PC-3 (cell line): ENCODE data around the gene PRKD2. TPM values are rescaled to one million over a fixed set of nuclear protein-coding genes. Genes with fewer than 3 reads are reported as not detected.

Source experiments
- ATAC-seq: fragments of 200-7000 bp; cut with Tn5 transposase; 2 replicates; pipeline ENCODE4 v1.9.1; 2020; ENCODE audit warnings: mild to moderate bottlenecking, moderate library complexity
- BruUV-seq: library from RNA; stranded (reverse); fragments of 400-500 nt; replicated peaks from 2 replicates; lab custom pipeline; 2021; lab: Mats Ljungman, UMichigan
- CTCF ChIA-PET: fragments of 300-600 bp; sonication (Branson Sonifier 250); formaldehyde crosslinking; loops from one replicate; lab custom pipeline; 2022; ENCODE audit warnings: antibody characterized with exemption; lab: Charles Lee
- POLR2A ChIA-PET: fragments of 300-600 bp; sonication (Branson Sonifier 250); formaldehyde crosslinking; loops from one replicate; lab custom pipeline; 2022; ENCODE audit warnings: antibody characterized with exemption; ENCODE audit not compliant: unreplicated experiment; lab: Charles Lee
- DNase-seq: peaks from one replicate; pipeline ENCODE4 v3.0.0-alpha.2; 2015
- H2AFZ ChIP-seq: fragments of 300-600 bp; sonication (generic); 2 replicates; pipeline ENCODE4 v1.6.0; 2016; ENCODE audit warnings: antibody characterized with exemption, low read length
- H3F3A ChIP-seq: fragments of 300-600 bp; sonication (generic); one replicate; pipeline ENCODE4 v1.6.0; 2017; ENCODE audit warnings: antibody characterized with exemption, low read length, control low read depth, mild to moderate bottlenecking; ENCODE audit not compliant: unreplicated experiment
- H3K27ac ChIP-seq: fragments of 300-600 bp; sonication (generic); 2 replicates; pipeline ENCODE4 v1.5.1; 2016; ENCODE audit warnings: mild to moderate bottlenecking, low read length
- H3K27me3 ChIP-seq: fragments of 300-600 bp; sonication (generic); 2 replicates; pipeline ENCODE4 v1.6.1; 2016; ENCODE audit warnings: low read length, mixed read lengths
- H3K36me3 ChIP-seq: fragments of 300-600 bp; sonication (generic); 2 replicates; pipeline ENCODE4 v1.6.1; 2016; ENCODE audit warnings: low read depth, mixed run types, low read length, mixed read lengths
- H3K4me1 ChIP-seq: fragments of 300-600 bp; sonication (generic); 2 replicates; pipeline ENCODE4 v1.5.1; 2016; ENCODE audit warnings: low read length; ENCODE audit not compliant: insufficient read depth
- H3K4me2 ChIP-seq: fragments of 300-600 bp; sonication (generic); 2 replicates; pipeline ENCODE4 v1.6.0; 2016; ENCODE audit warnings: low read length
- H3K4me3 ChIP-seq: fragments of 300-600 bp; sonication (generic); 2 replicates; pipeline ENCODE4 v1.5.1; 2016; ENCODE audit warnings: mild to moderate bottlenecking, low read length, mixed read lengths
- H3K79me2 ChIP-seq: fragments of 300-600 bp; sonication (generic); 2 replicates; pipeline ENCODE4 v1.6.1; 2017; ENCODE audit warnings: low read length, mixed read lengths
- H3K9ac ChIP-seq: fragments of 300-600 bp; sonication (generic); 2 replicates; pipeline ENCODE4 v1.6.0; 2016; ENCODE audit warnings: mild to moderate bottlenecking, low read length
- H3K9me2 ChIP-seq: fragments of 300-600 bp; sonication (generic); replicated peaks from 2 replicates; pipeline ENCODE4 v1.6.1; 2016; ENCODE audit warnings: mixed run types, low read length, mixed read lengths
- H3K9me3 ChIP-seq: fragments of 300-600 bp; sonication (generic); 2 replicates; pipeline ENCODE4 v1.6.1; 2016; ENCODE audit warnings: low read length, mixed read lengths
- H4K20me1 ChIP-seq: fragments of 300-600 bp; sonication (generic); 2 replicates; pipeline ENCODE4 v1.6.1; 2016; ENCODE audit warnings: low read length, mixed read lengths
- EZH2 ChIP-seq: fragments of 300-600 bp; sonication (generic); IDR thresholded peaks from one replicate; pipeline ENCODE4 v1.6.1; 2017; ENCODE audit warnings: antibody characterized with exemption, mild to moderate bottlenecking, low read length; ENCODE audit not compliant: unreplicated experiment
- EZH2phosphoT487 ChIP-seq: fragments of 300-600 bp; sonication (generic); IDR thresholded peaks from 2 replicates; pipeline ENCODE4 v1.6.1; 2018; ENCODE audit warnings: mild to moderate bottlenecking, antibody characterized with exemption, low read length, borderline replicate concordance
- intact Hi-C: fragments of 100-400 bp; cut with micrococcal nuclease; formaldehyde crosslinking; loops from 2 replicates; pipeline ENCODE4 v1.9.0; 2023
- total RNA-seq: library from RNA; depleted of rRNA; stranded (reverse); fragments of >200 nt; gene quantifications from 2 replicates; pipeline ENCODE4 v1.2.3, GENCODE V29; 2014
- TF ChIP-seq, protein P1 (sequence below): fragments of 300-600 bp; sonication (generic); conservative IDR thresholded peaks from 2 replicates; pipeline ENCODE4 v1.5.1; 2017; ENCODE audit warnings: antibody characterized with exemption, low read depth, mild to moderate bottlenecking, low read length

The PRKD2 gene
- total RNA-seq, 1 experiment from 2014 or later, result 24.1 TPM

DNA sequence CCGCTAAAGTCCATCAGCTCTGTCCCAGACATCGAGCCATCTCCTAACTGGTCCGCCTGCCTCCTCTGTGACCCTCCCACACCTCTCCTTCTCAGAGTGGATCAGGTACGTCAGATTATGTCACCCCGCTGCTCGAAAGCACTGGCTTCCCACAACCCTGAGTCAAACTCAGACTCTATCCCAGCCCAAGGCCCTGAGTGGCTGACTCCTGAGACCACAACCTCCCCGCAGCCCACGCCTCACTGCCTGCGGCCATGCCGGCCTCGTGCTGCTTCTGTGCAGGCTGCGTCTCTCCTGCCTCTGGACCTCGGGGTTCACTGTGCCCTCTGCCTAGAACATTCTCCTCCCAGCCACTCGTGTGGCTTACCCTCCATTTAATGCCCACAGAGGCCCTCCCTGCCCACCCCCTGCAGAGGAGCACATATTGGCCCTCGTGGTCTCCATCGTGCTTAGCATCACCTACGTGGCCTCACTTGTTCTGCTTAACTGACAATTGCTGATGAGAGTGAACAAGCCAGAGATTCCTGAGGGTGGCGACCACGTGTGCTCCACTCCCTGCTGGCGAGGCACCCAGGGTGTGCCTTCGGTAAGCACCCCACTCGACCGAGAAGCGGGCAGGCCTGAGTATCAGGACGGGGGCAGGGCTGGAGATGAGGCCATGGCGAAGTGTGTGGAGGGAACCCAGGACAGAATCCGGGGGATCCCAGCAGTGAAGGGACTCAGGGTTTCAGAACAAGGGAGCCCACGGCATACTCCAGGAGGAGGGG lies 15.4 kb upstream of the PRKD2 start:
- DNase-seq, result no peak
- no peaks in the 10 kb centered on the region for H3F3A ChIP-seq
- TF ChIP-seq EZH2, result no peak
- TF ChIP-seq EZH2phosphoT487, result no peak
- TF ChIP-seq, protein P1, sequence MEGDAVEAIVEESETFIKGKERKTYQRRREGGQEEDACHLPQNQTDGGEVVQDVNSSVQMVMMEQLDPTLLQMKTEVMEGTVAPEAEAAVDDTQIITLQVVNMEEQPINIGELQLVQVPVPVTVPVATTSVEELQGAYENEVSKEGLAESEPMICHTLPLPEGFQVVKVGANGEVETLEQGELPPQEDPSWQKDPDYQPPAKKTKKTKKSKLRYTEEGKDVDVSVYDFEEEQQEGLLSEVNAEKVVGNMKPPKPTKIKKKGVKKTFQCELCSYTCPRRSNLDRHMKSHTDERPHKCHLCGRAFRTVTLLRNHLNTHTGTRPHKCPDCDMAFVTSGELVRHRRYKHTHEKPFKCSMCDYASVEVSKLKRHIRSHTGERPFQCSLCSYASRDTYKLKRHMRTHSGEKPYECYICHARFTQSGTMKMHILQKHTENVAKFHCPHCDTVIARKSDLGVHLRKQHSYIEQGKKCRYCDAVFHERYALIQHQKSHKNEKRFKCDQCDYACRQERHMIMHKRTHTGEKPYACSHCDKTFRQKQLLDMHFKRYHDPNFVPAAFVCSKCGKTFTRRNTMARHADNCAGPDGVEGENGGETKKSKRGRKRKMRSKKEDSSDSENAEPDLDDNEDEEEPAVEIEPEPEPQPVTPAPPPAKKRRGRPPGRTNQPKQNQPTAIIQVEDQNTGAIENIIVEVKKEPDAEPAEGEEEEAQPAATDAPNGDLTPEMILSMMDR, result no peak
- peak overlapping the region; percentile 72 for H3K4me2 ChIP-seq
- peaks cover 58% of the 10 kb centered on the region for H3K79me2 ChIP-seq
- no peaks in the 10 kb centered on the region for H3K9me3 ChIP-seq
- H3K27me3 ChIP-seq, result no peaks in the 10 kb centered on the region
- ATAC-seq, result no peak
- H3K4me1 ChIP-seq, result peaks cover 43% of the 10 kb centered on the region
- CTCF ChIA-PET, result no interaction called here
- peaks cover 24% of the 10 kb centered on the region for H3K36me3 ChIP-seq
- no TSS peak for BruUV-seq
- no peaks in the 10 kb centered on the region for H3K9me2 ChIP-seq
- POLR2A ChIA-PET, result interaction anchor here (0.5 kb wide), 1 partner anchor 14 kb away, joined by 4 read pairs; no protein-coding TSS in a partner anchor
- intact Hi-C loops, result no loop called here
- no peak overlapping the region for H3K9ac ChIP-seq
- H3K4me3 ChIP-seq, result no peak overlapping the region
- peaks cover 11% of the 10 kb centered on the region; the same call in 1 of the 2 replicates for H4K20me1 ChIP-seq
- no peak overlapping the region for H2AFZ ChIP-seq
- peak overlapping the region; percentile 91 for H3K27ac ChIP-seq

GRCh38 chr19:46731584-46731983 lies 14.7 kb upstream of the PRKD2 start:
- no peak overlapping the region for H2AFZ ChIP-seq
- no peaks in the 10 kb centered on the region for H3F3A ChIP-seq
- POLR2A ChIA-PET, result no interaction called here
- DNase-seq, result no peak
- no peaks in the 10 kb centered on the region for H3K9me3 ChIP-seq
- H3K27ac ChIP-seq, result peak overlapping the region; percentile 91
- peaks cover 54% of the 10 kb centered on the region for H3K79me2 ChIP-seq
- H3K27me3 ChIP-seq, result no peaks in the 10 kb centered on the region
- H3K4me3 ChIP-seq, result peak overlapping the region; percentile 30; the same call in 1 of the 2 replicates
- TF ChIP-seq, protein P1, result no peak
- peaks cover 28% of the 10 kb centered on the region for H3K36me3 ChIP-seq
- no peak for ATAC-seq
- H4K20me1 ChIP-seq, result peaks cover 11% of the 10 kb centered on the region; the same call in 1 of the 2 replicates
- BruUV-seq, result no TSS peak
- H3K9me2 ChIP-seq, result no peaks in the 10 kb centered on the region
- H3K4me1 ChIP-seq, result peaks cover 43% of the 10 kb centered on the region
- CTCF ChIA-PET, result interaction anchor here (1.0 kb wide), 1 partner anchor 10 kb away, joined by 3 read pairs; no protein-coding TSS in a partner anchor
- peak overlapping the region; percentile 72 for H3K4me2 ChIP-seq
- intact Hi-C loops, result loop anchor here (2.0 kb wide), 1 partner anchor 15 kb away; the partner anchor contains the start of gene PRKD2
- peak overlapping the region; percentile 54 for H3K9ac ChIP-seq
